HG03135 (cell line): ENCODE results near the gene PER1.
A peak's percentile ranks its signal among the peaks of the same experiment; 100 is the strongest.

Source experiments
- ATAC-seq: cut with Tn5 transposase; IDR thresholded peaks from one replicate; pipeline ENCODE4 v1.9.1; 2021; ENCODE audit warnings: mild to moderate bottlenecking, moderate library complexity; ENCODE audit not compliant: unreplicated experiment

The PER1 gene

GRCh38 chr17:8140065-8141029 lies 11.9 kb downstream of the PER1 start:
- no peak for ATAC-seq

- ATAC-seq: peak; percentile 80
Measured at GRCh38 chr17:8138672-8139371, 13.4 kb downstream of the PER1 start.

- no peak for ATAC-seq
Measured at GRCh38 chr17:8138374-8138671, 13.9 kb downstream of the PER1 start.

GRCh38 chr17:8137645-8138373 lies 14.4 kb downstream of the PER1 start:
- ATAC-seq: no peak

GRCh38 chr17:8133941-8134340 lies 18.3 kb downstream of the PER1 start:
- ATAC-seq: no peak

- ATAC-seq: no peak
Measured at GRCh38 chr17:8133399-8133798, 18.8 kb downstream of the PER1 start.

GRCh38 chr17:8131844-8132441 lies 20.3 kb downstream of the PER1 start:
- no peak for ATAC-seq

- ATAC-seq: no peak
Measured at GRCh38 chr17:8128125-8128784, 23.9 kb downstream of the PER1 start.

- no peak for ATAC-seq
Measured at GRCh38 chr17:8126491-8127066, 25.6 kb downstream of the PER1 start.

- no peak for ATAC-seq
Measured at GRCh38 chr17:8125947-8126490, 26.2 kb downstream of the PER1 start.

GRCh38 chr17:8125154-8125946 lies 26.9 kb downstream of the PER1 start:
- no peak for ATAC-seq

- ATAC-seq: no peak
Measured at GRCh38 chr17:8124350-8125153, 27.7 kb downstream of the PER1 start.

- ATAC-seq: no peak
Measured at GRCh38 chr17:8123695-8124349, 28.4 kb downstream of the PER1 start, which contains the start of gene HES7. Gene HES7 (minus strand): TSS chr17:8124106. CDS start chr17:8124084, 22 bp downstream.

GRCh38 chr17:8122924-8123694 lies 29.1 kb downstream of the PER1 start:
- no peak for ATAC-seq

- ATAC-seq: no peak
Measured at GRCh38 chr17:8122422-8122923, 29.7 kb downstream of the PER1 start.

- no peak for ATAC-seq
Measured at GRCh38 chr17:8121681-8122421, 30.4 kb downstream of the PER1 start.
